GM19239 (cell line): ENCODE measurements around the gene GNB1L.

Experiments used
- DNase-seq: peaks from one replicate; pipeline ENCODE4 v3.0.0; 2011; ENCODE audit warnings: low spot score; ENCODE audit not compliant: insufficient read length
- FAIRE-seq: peaks from 2 replicates; lab custom pipeline; 2011; peaks lifted over from hg19 to GRCh38; lab: Jason Lieb, UNC

Gene GNB1L

GRCh38 chr22:19816372-19817119 lies 38.1 kb downstream of the GNB1L start:
- DNase-seq, result no peak
- FAIRE-seq, result no peak

- FAIRE-seq (no peak), DNase-seq (no peak)
Observed at GRCh38 chr22:19815823-19816290, 38.8 kb downstream of the GNB1L start.

GRCh38 chr22:19815093-19815822 lies 39.4 kb downstream of the GNB1L start:
- DNase-seq (no peak), FAIRE-seq (no peak)

- no peak for DNase-seq
- no peak for FAIRE-seq
Observed at GRCh38 chr22:19814428-19814827, 40.2 kb downstream of the GNB1L start.

GRCh38 chr22:19812910-19813309 lies 41.8 kb downstream of the GNB1L start:
- no peak for DNase-seq

GRCh38 chr22:19811811-19812771 lies 42.6 kb downstream of the GNB1L start:
- FAIRE-seq (no peak), DNase-seq (no peak)

More at GRCh38 chr22:19812910-19813309, 41.8 kb downstream of the GNB1L start:
- no peak for FAIRE-seq

- FAIRE-seq, result no peak
- no peak for DNase-seq
Observed at GRCh38 chr22:19811211-19811621, 43.5 kb downstream of the GNB1L start.

- no peak for DNase-seq
- no peak for FAIRE-seq
Observed at GRCh38 chr22:19810381-19811201, 44.1 kb downstream of the GNB1L start.

- DNase-seq (no peak), FAIRE-seq (no peak)
Observed at GRCh38 chr22:19809741-19810140, 44.9 kb downstream of the GNB1L start.

GRCh38 chr22:19808873-19809478 lies 45.7 kb downstream of the GNB1L start:
- FAIRE-seq, result no peak
- DNase-seq, result no peak

GRCh38 chr22:19807914-19808872 lies 46.5 kb downstream of the GNB1L start:
- FAIRE-seq, result no peak
- DNase-seq, result no peak

GRCh38 chr22:19807161-19807913 lies 47.3 kb downstream of the GNB1L start:
- no peak for FAIRE-seq
- no peak for DNase-seq

- DNase-seq (no peak), FAIRE-seq (no peak)
Observed at GRCh38 chr22:19806213-19807160, 48.2 kb downstream of the GNB1L start.

GRCh38 chr22:19805821-19806212 lies 48.9 kb downstream of the GNB1L start:
- DNase-seq, result no peak

GRCh38 chr22:19803736-19804267 lies 50.9 kb downstream of the GNB1L start:
- FAIRE-seq, result no peak
- no peak for DNase-seq

More at GRCh38 chr22:19805821-19806212, 48.9 kb downstream of the GNB1L start:
- FAIRE-seq, result no peak
